Measurements from ENCODE around the gene MAGI3. TPM values are rescaled to one million over a fixed set of nuclear protein-coding genes. Genes with fewer than 3 reads are reported as not detected.

Gene MAGI3
- total RNA-seq: 1 to 10 TPM; 3.5 to 3.7 TPM

DNA sequence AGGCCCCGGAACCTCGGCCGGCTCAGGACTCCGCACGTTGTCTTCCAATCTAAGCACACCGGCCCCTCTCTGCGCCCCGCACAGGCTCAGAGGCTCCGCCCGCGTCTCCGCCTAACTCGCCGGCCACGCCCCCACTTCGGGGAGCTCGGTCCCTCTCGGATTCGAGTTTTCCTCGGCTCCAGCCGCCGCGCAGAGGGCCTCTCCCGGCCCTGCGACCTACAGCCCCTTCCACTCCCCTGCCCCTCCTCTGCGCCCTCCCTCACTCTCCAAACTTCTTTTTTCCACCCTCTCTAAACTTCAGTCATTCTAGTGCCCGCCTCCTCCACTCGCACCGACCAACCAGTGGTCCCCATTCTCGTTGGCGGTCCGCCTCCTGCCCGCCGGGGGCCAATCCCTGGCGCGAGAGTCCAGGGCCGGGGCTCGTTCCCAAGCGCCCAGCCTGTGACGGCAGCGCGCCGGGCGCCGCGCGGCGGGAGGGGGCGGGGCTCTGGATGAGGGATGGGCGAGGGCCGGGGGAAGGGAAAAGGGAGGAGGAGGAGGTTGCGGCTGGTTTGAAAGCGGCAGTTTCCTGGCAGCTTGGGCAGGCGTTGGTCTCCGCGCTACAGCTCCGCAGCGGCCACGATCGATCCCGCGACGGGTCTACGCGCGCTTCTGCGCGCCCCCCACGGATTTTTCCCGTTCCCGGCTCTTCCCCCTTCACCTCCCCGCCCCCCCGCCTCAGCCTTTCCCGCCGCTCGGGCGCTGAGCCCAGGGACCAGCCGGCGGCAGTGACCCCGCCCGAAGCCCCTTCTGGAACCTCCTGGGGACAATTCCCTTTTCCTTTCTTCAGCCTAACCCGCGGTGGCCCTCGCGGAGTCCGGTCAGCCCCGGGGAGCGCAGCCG, at the start of gene MAGI3:
MAGI3 (plus strand) TSS at position 563 of the 882 bp plus-strand sequence. CDS start 519 bp downstream, outside the sequence.
- CTCF ChIA-PET: interaction anchor here (0.6 kb wide), 1 partner anchor 288 kb away, joined by 3 read pairs; no protein-coding TSS in a partner anchor
- POLR2A ChIA-PET: no interaction called here

DNA sequence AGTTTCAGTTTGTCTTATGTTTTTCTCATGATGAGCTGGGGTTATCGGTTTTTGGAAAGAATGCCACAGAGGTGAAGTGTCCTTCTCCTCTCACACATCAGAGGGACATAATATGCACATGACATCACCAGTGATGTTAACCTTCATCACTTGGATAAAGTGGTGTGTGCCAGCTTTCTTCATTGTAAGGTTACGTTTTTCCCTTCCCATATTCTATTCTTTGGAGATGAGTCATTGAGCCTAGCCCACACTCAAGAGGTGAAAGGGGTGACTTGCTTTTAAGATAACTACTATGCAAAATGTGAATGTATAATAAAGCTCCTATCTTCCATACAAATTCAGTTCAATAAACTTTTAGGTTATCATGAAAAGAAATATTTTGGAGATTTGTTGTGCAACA, 36.7 kb upstream of the MAGI3 start:
- ChIA-PET CTCF (no interaction called here), POLR2A (no interaction called here)

DNA sequence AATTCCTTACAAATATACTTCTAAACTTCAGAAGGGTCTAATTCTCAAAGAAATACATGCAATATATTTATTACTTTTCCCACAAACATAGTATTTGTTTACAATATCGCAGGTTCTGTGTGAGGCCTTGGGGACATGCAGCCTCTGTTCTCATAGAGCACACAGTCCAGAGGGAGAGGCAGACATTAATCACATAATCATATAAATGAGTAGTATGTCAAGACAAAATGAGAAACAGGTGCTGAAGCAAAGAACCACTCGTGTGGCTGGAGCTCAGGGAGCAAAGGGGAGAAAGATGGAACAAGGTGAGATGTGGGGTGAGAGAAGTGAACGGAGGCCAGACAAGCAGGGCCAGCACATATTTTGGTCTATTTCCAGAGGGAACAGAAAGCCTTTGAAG, 26.4 kb upstream of the MAGI3 start:
- ChIA-PET POLR2A (no interaction called here), CTCF (no interaction called here)

DNA sequence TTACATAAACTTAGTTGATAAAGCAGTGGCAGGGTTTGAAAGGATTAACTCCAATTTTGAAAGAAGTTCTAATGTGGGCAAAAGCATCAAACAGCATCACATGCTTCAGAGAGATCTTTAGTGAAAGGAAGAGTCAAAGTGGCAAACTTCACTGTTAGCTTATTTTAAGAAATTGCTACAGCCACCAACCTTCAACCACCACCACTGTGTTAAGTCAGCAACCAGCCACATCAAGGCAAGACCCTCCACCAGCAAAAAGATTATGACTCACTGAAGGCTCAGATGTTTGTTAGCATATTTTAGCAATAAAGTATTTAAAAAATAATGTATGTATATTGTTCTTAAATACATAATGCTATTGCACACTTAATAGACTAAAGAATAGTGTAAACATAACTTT, 21.3 kb upstream of the MAGI3 start:
- CTCF ChIA-PET: no interaction called here

DNA sequence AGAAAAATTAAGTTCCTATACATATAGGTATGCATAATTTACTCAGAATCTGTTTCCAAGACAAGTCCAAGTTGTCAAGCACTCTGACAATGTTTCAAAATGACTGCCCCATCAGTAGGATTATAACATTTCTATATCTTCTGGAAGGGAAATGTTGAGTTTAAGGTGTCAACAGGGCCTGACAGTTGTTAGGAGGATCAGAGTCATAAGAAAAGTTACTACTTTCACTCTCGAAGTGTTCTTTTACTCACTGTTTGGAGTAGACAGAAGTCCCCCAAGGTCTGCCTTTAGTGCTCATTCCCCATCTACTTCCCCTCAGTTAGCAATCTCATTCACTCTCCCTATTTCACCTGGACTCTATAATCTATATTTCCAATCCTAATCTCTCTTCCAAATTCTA, 20.6 kb upstream of the MAGI3 start:
- POLR2A ChIA-PET: no interaction called here
- CTCF ChIA-PET: no interaction called here

More for the DNA sequence above, 21.3 kb upstream of the MAGI3 start:
- POLR2A ChIA-PET: no interaction called here

DNA sequence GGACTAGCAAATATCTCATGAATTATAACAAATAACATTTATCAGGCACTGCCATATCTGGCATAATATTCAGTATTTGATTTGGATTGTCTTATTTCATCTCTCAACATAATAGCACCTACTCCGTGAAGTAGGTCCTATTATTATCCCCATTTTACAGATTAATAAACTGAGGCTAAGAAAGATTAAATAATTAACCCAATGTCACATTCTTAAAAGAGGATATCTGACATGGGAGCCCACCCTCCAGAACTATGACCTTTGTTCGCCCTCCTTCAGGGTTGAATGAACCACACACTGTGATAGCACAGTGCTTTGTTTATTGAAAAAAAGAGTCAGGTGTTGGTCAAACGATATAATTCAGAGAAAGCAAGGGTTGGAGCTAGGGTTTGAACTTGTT, 19.4 kb upstream of the MAGI3 start:
- POLR2A ChIA-PET: no interaction called here
- CTCF ChIA-PET: no interaction called here

DNA sequence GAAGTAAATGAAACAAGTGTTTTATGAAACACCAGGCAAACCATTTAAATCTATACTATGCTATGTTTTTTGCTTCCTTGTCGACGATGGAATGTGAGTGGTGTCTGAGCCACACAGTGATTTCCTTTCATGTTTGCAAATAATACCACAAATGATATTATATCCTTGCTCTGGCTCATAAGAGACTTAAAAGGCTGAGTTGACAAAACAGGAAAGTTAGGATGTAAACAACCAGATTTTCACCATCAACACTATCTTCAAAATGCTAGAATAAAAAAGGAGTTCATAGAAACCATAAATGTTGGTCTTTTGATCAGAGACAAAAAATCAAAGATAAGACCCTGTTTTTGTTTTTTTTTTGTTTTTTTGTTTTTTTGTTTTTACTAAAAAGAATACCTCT, 17.8 kb upstream of the MAGI3 start:
- POLR2A ChIA-PET: no interaction called here
- CTCF ChIA-PET: no interaction called here

DNA sequence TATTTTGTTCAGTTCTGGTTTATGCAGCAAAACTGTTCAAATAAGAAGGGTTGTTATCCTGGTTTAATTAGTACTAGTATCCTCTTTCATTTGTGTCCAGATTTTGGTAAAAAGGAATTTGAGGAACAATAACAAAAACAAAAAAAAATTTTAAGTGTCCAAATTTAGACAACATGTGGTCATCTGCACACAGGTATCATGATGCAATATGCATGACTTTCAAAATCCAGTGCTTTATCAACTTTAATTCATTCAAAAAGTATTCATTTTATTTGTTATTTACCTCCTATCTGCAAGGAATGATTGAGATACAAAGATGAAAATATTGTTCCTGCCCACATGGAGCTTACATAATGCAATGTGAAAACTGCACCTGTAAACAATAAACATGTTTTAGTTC, 16.7 kb upstream of the MAGI3 start:
- POLR2A ChIA-PET: no interaction called here
- CTCF ChIA-PET: no interaction called here

DNA sequence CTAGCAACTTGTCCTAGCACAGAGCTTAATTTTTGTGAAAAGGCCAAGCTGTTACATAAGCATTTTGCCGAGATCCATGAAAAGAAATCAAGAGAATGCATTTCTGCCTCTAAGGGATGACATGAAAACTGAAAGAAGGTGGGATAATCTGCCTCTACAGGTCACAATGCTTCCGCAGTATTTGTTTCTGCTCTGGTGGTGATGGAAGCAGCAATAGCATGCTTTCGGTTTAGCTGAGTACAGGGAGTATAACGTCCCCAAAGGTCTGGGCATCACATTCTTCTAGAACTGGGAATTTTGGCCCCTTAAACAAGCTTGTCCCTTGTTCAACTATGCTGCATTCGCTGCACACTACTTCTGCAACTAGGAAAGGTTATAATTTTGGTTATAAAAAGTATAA, 14.4 kb upstream of the MAGI3 start:
- ChIA-PET CTCF (no interaction called here), POLR2A (no interaction called here)

DNA sequence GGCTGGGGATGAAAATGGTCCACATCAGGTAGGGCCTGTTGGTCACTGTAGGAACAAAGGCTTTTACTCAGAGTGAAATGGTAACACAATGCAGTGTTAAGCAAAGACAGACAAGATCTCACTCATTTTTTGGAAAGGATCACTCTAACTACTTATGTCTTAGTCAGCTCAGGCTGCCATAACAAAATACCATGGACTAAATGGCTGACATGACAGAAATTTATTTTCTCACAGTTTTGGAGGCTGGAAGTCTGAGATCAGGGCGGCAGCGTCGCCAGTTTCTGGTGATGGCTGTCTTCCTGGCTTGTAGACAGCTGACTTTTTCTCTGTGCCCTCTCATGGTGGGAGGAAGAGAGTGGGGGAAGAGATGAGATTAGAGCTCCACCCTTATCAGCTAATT, 10.2 kb upstream of the MAGI3 start:
- POLR2A ChIA-PET: no interaction called here
- CTCF ChIA-PET: no interaction called here

DNA sequence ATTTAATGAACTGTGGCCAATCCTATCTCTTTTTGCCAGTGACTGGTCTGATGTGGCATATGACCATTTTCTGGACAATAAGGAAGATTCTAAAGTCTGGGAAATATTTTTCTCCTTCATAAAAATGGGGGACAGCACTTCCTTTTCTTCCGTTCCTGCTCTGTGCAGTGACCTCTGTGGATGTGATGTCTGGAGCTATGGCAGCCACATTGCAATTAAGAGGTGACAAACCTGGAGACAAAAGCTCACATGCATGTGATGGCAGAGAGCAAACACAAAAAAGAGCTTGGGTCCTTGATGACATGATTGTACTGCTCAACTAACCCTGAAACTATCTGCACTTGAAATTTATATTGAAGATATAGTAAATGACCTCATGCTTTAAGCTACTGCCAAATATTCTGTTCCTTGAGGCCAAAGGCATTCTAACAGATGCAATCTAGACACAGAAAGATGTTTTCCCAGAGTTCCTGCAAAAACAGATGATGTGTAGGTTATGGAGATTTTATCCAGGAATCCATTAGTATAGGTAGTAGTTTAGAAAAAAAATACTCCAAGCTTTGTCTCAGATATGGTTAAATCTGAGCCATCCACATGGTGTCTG, 2.2 kb upstream of the MAGI3 start:
- POLR2A ChIA-PET: no interaction called here
- CTCF ChIA-PET: interaction anchor here (1.4 kb wide), 1 partner anchor 247 kb away, joined by 3 read pairs; no protein-coding TSS in a partner anchor

DNA sequence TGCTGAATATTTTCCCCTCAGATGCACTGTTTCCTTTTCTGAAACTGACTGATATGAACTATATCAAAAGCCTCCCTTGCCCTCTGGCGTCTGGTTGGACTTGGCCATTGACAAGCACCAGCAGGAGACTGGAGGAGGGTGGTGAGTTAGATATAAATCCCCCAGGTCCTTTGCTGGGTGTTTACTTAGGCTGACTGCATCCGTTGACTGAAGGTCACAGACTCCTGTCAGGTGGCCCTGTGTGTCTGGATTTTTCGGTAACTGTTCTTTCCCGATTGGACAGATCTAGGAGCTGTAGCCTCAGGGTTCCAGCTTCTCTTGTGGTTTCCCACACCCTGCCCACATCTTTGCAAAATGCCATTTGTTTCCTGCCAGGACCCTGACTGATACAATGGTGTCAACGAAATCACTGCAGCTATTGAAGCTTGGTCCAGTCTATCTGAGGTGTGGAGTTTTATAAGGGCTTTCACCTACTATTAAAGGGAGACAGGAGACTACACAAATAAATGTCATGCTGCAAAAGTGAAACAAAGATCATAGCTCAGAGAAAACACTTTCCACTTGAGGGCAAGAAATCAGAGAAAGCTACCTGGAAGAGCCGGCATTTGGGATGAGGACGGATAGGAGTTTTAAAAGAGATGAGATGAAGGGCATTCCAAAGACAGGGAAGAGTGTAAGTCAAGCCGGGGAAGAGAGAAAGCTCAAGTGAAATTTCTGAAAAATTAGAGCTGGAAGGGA, 1.5 kb upstream of the MAGI3 start:
- POLR2A ChIA-PET: no interaction called here
- CTCF ChIA-PET: interaction anchor here (1.4 kb wide), 1 partner anchor 248 kb away, joined by 3 read pairs; no protein-coding TSS in a partner anchor

DNA sequence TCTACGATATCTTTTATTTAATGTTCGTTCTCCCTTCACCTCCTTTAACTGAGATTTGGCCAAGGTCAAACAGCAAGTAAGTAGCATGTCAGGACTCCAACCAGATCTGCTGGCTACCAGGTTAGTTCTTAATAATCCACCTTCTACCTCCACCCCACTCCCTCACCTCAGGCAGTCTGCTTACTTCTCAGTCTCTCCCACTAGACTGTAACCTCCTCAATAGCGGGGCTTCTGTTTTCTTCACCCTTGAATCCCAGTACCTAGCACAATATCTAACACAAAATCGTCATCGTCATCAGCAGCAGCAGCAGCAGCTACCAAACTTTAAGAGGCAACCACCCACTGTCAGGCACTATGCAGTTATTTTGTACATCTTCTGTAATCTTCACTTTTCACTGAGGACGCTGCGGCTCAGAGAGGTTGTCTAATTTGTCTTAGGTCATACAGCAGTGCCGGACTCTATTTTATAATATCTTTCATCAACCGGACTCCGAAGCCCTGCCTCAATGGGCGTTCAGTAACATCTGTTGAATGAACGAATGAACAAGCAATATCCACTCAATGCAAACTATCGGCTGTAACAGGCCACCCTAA, 859 bp upstream of the MAGI3 start:
- ChIA-PET POLR2A (no interaction called here), CTCF (interaction anchor here (0.6 to 1.4 kb wide), 2 partner anchors 249 to 287 kb away, joined by 3 read pairs; no protein-coding TSS in a partner anchor)

DNA sequence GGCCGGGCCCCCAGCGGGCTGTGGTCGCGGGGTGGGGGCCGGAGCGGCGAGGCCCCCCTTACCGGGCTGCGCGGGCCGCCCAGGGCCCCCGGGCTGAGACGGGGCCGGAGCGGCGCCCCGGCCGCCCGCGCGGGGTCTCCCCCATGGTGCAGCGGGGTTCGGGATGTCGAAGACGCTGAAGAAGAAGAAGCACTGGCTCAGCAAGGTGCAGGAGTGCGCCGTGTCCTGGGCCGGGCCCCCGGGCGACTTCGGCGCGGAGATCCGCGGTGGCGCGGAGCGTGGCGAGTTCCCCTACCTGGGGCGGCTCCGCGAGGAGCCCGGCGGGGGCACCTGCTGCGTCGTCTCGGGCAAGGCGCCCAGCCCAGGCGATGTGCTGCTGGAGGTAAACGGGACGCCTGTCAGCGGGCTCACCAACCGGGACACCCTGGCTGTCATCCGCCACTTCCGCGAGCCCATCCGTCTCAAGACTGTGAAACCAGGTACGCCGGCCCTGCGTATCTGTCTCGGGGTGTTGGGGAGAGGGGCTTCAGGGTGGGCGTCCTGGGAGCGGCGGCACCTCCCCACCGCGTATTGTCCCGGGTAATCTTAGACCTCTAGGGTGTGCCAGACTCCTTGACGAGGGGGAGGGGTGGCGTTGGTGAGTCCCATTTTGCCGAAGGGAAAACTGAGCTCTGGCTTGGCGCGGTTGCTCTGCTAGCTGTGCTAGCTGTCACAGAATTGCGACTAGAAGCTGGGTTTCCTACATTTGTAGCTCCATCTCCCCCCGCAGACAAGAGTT, 745 bp downstream of the MAGI3 start:
- ChIA-PET POLR2A (interaction anchor here (0.5 kb wide), 1 partner anchor 308 kb away, joined by 3 read pairs; no protein-coding TSS in a partner anchor), CTCF (no interaction called here)

DNA sequence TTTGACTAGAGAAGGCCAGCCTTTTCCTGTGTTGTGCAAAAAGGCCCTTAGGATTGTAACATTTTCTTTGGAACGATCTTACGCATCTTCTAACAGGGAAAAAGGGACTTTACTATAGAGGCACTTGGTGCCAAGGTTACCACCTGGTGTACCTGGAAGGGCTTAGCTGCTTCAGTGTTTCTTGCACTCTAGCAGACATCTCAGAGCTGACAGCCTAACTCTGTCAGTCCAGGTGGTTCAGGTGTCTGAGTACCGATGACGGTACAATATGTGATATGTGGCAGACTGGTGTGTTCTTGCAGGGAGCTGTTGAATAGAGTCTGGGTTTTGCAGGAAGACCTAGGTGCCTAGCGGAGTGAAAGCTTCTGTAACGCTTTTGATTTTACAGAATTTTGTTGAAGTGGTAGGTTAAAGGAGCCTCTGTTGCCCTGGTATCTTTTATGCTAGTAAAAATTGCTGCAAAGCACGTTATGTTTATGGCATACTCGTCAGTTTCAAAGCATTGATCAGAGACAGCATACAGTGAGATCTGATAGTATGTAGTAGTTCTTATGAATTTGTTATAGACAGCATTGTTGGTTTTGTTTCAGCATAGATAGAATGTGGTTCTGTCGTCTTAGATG, 1.4 kb downstream of the MAGI3 start:
- ChIA-PET CTCF (interaction anchor here (0.5 kb wide), 1 partner anchor 172 kb away, joined by 3 read pairs; no protein-coding TSS in a partner anchor), POLR2A (interaction anchor here (0.5 kb wide), 2 partner anchors 142 to 308 kb away, joined by 3 read pairs; no protein-coding TSS in a partner anchor)

DNA sequence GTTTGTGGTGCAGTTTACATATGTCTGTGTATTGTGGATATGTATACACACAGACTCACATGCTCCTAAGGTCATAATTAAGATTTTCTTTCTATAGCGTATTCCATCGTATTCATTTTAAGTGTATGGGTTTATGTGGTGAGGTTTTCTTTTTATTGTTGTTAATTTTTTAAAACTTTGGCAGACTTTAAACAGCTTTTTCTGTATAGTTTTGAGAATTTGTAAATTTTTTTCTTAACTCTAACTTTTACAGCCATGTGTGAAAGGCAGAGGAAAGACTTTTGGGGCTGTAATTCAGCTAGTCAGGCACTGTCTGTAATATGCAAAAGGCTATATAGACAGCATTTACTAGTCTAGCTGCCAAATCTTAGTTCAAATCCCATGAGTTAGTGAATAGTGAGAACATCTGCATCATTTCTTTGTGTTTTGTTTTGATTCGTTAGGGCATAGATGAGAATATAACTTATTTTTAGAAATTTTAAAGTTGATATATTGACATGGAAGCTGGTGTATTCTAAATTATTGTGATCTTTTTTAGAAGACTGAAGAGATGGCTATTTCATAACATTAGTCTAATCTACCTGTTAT, 2.3 kb downstream of the MAGI3 start:
- ChIA-PET CTCF (interaction anchor here (0.5 kb wide), 1 partner anchor 173 kb away, joined by 3 read pairs; no protein-coding TSS in a partner anchor), POLR2A (no interaction called here)

DNA sequence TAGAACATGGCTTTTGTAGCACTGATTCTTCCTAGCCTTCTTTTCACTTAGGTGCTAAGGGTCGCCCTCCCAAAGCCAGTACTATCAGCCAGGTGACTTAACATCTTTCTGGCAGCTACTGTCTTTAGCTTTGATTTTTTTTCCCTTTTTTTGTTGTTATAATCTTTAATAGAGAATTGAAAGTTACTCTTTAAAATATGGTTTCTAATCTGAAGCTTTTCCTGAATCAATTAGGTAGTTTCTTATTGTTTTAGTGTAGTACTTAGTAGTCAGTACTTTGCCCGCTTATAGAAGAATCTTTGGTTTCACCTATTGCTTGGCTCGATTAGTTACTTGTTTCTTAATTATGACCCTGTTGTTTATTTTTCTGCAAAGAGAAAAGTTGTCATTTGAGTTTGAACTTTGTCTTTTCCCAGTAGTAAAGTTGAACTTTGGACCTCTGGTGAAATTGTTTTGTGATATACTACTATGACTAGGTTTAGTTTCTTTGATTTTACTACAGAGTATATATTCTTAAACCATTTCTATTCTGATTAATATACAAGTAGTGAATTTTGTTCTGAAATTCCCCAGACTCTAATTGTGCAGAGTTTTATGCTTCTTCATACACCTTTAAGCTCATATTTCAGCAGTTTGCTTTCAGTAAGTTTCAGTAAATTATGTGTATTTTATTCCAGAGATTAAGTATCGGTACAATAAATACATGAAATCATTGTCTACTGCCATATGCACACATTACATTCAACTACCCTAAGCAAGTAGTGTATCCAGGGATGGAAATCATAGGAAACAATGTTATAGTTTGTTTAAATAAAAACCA, 3.9 kb downstream of the MAGI3 start:
- POLR2A ChIA-PET: no interaction called here

DNA sequence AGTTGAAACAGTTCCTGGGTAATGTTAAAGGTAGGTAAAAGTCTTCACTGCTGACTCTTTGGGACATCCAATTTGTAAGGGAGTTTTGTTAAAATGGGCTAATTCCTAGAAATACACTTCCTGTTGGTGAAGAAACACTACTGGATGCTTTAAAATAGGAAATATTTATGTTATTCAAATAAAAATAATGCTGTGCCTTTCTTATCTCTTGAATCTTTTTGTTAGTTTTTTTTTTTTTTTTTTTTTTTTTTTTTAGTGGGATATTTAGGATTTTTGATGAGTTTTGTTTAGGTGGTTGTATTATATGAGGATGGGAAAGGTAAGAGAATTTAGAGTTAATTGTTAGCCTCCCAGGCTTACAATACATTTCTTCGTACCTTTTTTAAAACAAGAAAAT, 4.5 kb downstream of the MAGI3 start:
- ChIA-PET CTCF (no interaction called here), POLR2A (no interaction called here)

More for the DNA sequence above, 3.9 kb downstream of the MAGI3 start:
- CTCF ChIA-PET: no interaction called here

All from activated CD8-positive, alpha-beta memory T cell treated with anti-CD3 and anti-CD28 coated beads for 36 hours (primary cell).